Uterus (tissue), 2 donors: ENCODE results near the gene MLF2.

Experiments used
- CTCF ChIP-seq, 4 experiments: fragments of 200-600 bp in 2 of 4; fragments of 450-650 bp in 2 of 4; sonication (generic) in 2 of 4; IDR thresholded peaks; one replicate each; pipeline ENCODE4 v1.5.1; 2016 to 2019; ENCODE audit warnings: antibody characterized with exemption in 4 of 4, mild to moderate bottlenecking in 2 of 4, moderate library complexity in 1 of 4
- POLR2A ChIP-seq, 2 donors: fragments of 450-650 bp; IDR thresholded peaks; one replicate each; pipeline ENCODE4 v1.6.1; 2016; ENCODE audit warnings: antibody characterized with exemption in 2 of 2, mild to moderate bottlenecking in 1 of 2, moderate library complexity in 1 of 2

GRCh38 chr12:6767353-6768319 is 14.7 kb upstream of the MLF2 start:
- TF ChIP-seq POLR2A (IDR thresholded peaks at IDR 0.05) (no peak), CTCF (IDR thresholded peaks at IDR 0.05) (no peak)
